CD14-positive monocyte (primary cell): ENCODE measurements around the gene POLL. TPM values are rescaled to one million over a fixed set of nuclear protein-coding genes. Genes with fewer than 3 reads are reported as not detected.

Source experiments
- DNase-seq, 3 donors: peaks; one replicate each; pipeline ENCODE4 v3.0.0-alpha.2; 2011 to 2022
- H2AFZ ChIP-seq: 2 replicates; pipeline ENCODE4 v1.6.0; 2012; ENCODE audit warnings: mild to moderate bottlenecking, low read depth, low read length, inconsistent platforms; ENCODE audit not compliant: insufficient read depth, poor library complexity, severe bottlenecking
- H3K27ac ChIP-seq, 2 donors: 1 replicate in 1 of 2; 2 replicates in 1 of 2; pipeline ENCODE4 v1.5.1; 2012 to 2013; ENCODE audit warnings: low read length in 2 of 2, control low read depth in 1 of 2, inconsistent platforms in 1 of 2, low read depth in 1 of 2, mild to moderate bottlenecking in 1 of 2
- H3K27me3 ChIP-seq, 2 donors: one replicate each; pipeline versions ENCODE4 v1.6.0 to v1.6.1; 2011 to 2013; ENCODE audit warnings: low read length in 2 of 2; ENCODE audit not compliant: control insufficient read depth in 2 of 2, insufficient read depth in 2 of 2
- H3K36me3 ChIP-seq, 2 donors: replicated peaks in 1 of 2; 1 replicate in 1 of 2; 2 replicates in 1 of 2; pipeline versions ENCODE4 v1.5.1 to v1.6.1; 2012 to 2013; ENCODE audit warnings: low read length in 2 of 2, control low read depth in 1 of 2, inconsistent platforms in 1 of 2, mild to moderate bottlenecking in 1 of 2; ENCODE audit not compliant: insufficient read depth in 2 of 2, control insufficient read depth in 1 of 2
- H3K4me1 ChIP-seq, 2 donors: 1 replicate in 1 of 2; 2 replicates in 1 of 2; pipeline versions ENCODE4 v1.5.1 to v1.6.1; 2012 to 2013; ENCODE audit warnings: low read length in 2 of 2, control low read depth in 1 of 2, inconsistent platforms in 1 of 2, mild to moderate bottlenecking in 1 of 2, moderate library complexity in 1 of 2; ENCODE audit not compliant: insufficient read depth in 2 of 2, control insufficient read depth in 1 of 2
- H3K4me2 ChIP-seq: replicated peaks from 2 replicates; pipeline ENCODE3; 2012; ENCODE audit warnings: low read length, moderate library complexity, mild to moderate bottlenecking; ENCODE audit not compliant: poor library complexity, severe bottlenecking; ENCODE audit errors: extremely low read depth
- H3K4me3 ChIP-seq, 3 experiments: fragments of 200-600 bp in 1 of 3; sonication (generic) in 1 of 3; replicated peaks in 1 of 3; 1 replicate in 2 of 3; 2 replicates in 1 of 3; pipeline ENCODE4 v1.5.1; 2011 to 2013; ENCODE audit warnings: low read length in 3 of 3, mild to moderate bottlenecking in 3 of 3, control low read depth in 2 of 3, low read depth in 2 of 3, inconsistent platforms in 1 of 3, moderate library complexity in 1 of 3
- H3K79me2 ChIP-seq: 2 replicates; pipeline ENCODE4 v1.6.0; 2012; ENCODE audit warnings: mild to moderate bottlenecking, control low read depth, inconsistent platforms, low read length, moderate library complexity; ENCODE audit not compliant: insufficient read depth
- H3K9ac ChIP-seq: 2 replicates; pipeline ENCODE4 v1.6.0; 2017; ENCODE audit warnings: low read length, mild to moderate bottlenecking; ENCODE audit not compliant: insufficient read depth, poor library complexity, severe bottlenecking
- H3K9me3 ChIP-seq, 2 donors: replicated peaks in 1 of 2; 1 replicate in 1 of 2; 2 replicates in 1 of 2; pipeline versions ENCODE4 v1.5.1 to v1.6.1; 2012 to 2013; ENCODE audit warnings: low read length in 2 of 2, control low read depth in 1 of 2; ENCODE audit not compliant: control insufficient read depth in 1 of 2, insufficient read depth in 1 of 2
- H4K20me1 ChIP-seq: 2 replicates; pipeline ENCODE4 v1.6.0; 2012; ENCODE audit warnings: mild to moderate bottlenecking, low read length, control low read depth, moderate library complexity; ENCODE audit not compliant: insufficient read depth
- H3K27ac Mint-ChIP-seq, 7 donors: one replicate each; pipeline ENCODE4 v1.8.0; 2020; ENCODE audit warnings: mild to moderate bottlenecking in 7 of 7, mixed read lengths in 7 of 7, moderate library complexity in 6 of 7, inconsistent platforms in 2 of 7
- H3K27me3 Mint-ChIP-seq, 3 donors: one replicate each; pipeline ENCODE4 v1.8.0; 2021 to 2022; ENCODE audit warnings: low read depth in 3 of 3, mild to moderate bottlenecking in 3 of 3, mixed read lengths in 3 of 3, moderate library complexity in 3 of 3, inconsistent platforms in 1 of 3
- H3K36me3 Mint-ChIP-seq, 2 donors: one replicate each; pipeline ENCODE4 v1.8.0; 2020; ENCODE audit warnings: mixed read lengths in 2 of 2, inconsistent platforms in 1 of 2, mild to moderate bottlenecking in 1 of 2
- H3K4me1 Mint-ChIP-seq: one replicate; pipeline ENCODE4 v1.8.0; 2020; ENCODE audit warnings: mild to moderate bottlenecking, mixed read lengths
- H3K4me3 Mint-ChIP-seq, 2 donors: one replicate each; pipeline ENCODE4 v1.8.0; 2020; ENCODE audit warnings: mild to moderate bottlenecking in 2 of 2, mixed read lengths in 2 of 2, moderate library complexity in 1 of 2
- H3K9me3 Mint-ChIP-seq, 7 donors: one replicate each; pipeline ENCODE4 v1.8.0; 2020 to 2022; ENCODE audit warnings: mixed read lengths in 7 of 7, mild to moderate bottlenecking in 6 of 7, moderate library complexity in 6 of 7, inconsistent platforms in 2 of 7
- CTCF ChIP-seq: fragments of 200-600 bp; IDR thresholded peaks from one replicate; pipeline ENCODE4 v1.8.0; 2022; ENCODE audit warnings: antibody characterized with exemption, mild to moderate bottlenecking
- WGBS: methylation state at CpG from one replicate; pipeline ENCODE4 v1.1.5; 2013; ENCODE audit warnings: missing lambda C conversion rate; ENCODE audit not compliant: insufficient coverage; 5-methylcytosine and 5-hydroxymethylcytosine counted together
- intact Hi-C, 2 donors: fragments of 100-400 bp; cut with micrococcal nuclease; formaldehyde crosslinking; loops; one replicate each; pipeline versions ENCODE4 v1.15.0 to v1.15.1; 2023
- polyA plus RNA-seq, 3 donors: library from polyadenylated mRNA; depleted of rRNA in 1 of 3; unstranded in 2 of 3; stranded (reverse) in 1 of 3; fragments of 300-500 nt in 2 of 3; fragments of >200 nt in 1 of 3; fragmentation: Illumina TruSeq in 2 of 3; gene quantifications; 1 replicate in 2 of 3; 2 replicates in 1 of 3; pipeline ENCODE4 v1.2.3, GENCODE V29; 2012 to 2021

Gene POLL
- polyA plus RNA-seq, 3 donors, result 9.9 to 37.0 (median 10.6) TPM

- H2AFZ ChIP-seq, result no peak overlapping the region
- DNase-seq, result no peak
- peaks cover 30 to 48% of the 10 kb centered on the region in 2 donors for H3K36me3 Mint-ChIP-seq
- H3K4me2 ChIP-seq, result no peak overlapping the region
- no peak overlapping the region for H3K4me3 Mint-ChIP-seq
- no peaks in the 10 kb centered on the region for H3K27me3 ChIP-seq
- peaks cover 0 to 7% (median 3%) of the 10 kb centered on the region in 7 donors for H3K9me3 Mint-ChIP-seq
- TF ChIP-seq CTCF, result no peak
- peaks cover 6% of the 10 kb centered on the region for H3K4me1 Mint-ChIP-seq
- H3K27ac Mint-ChIP-seq, result peak overlapping the region in 1 of 7 donors; percentile 30
- intact Hi-C loops, result no loop called here
- H3K36me3 ChIP-seq, result peaks cover 35 to 42% of the 10 kb centered on the region in 2 donors
- H3K27ac ChIP-seq, result no peak overlapping the region
- peaks cover 6 to 7% of the 10 kb centered on the region in 2 donors for H3K4me1 ChIP-seq
- H3K4me3 ChIP-seq, result no peak overlapping the region
- WGBS, result 91% methylated on average over 6 of the region's 7 CpGs
- no peak overlapping the region for H3K9ac ChIP-seq
- H3K27me3 Mint-ChIP-seq, result peaks cover 2 to 3% (median 3%) of the 10 kb centered on the region in 3 donors
- H3K9me3 ChIP-seq, result peaks cover 0 to 8% of the 10 kb centered on the region in 2 donors
- H4K20me1 ChIP-seq, result no peaks in the 10 kb centered on the region
- no peaks in the 10 kb centered on the region for H3K79me2 ChIP-seq
Measured at GRCh38 chr10:101575580-101576210, 12.4 kb downstream of the POLL start.

- H3K27ac ChIP-seq, result no peak overlapping the region
- Mint-ChIP-seq H3K4me1 (peaks cover 8% of the 10 kb centered on the region), H3K27me3 (peaks cover 2 to 3% (median 3%) of the 10 kb centered on the region in 3 donors), H3K4me3 (no peak overlapping the region), H3K27ac (no peak overlapping the region), H3K36me3 (peaks cover 28 to 42% of the 10 kb centered on the region in 2 donors), H3K9me3 (peaks cover 0 to 7% (median 3%) of the 10 kb centered on the region in 7 donors)
- H3K36me3 ChIP-seq, result peaks cover 30 to 36% of the 10 kb centered on the region in 2 donors
- no peak for TF ChIP-seq CTCF
- DNase-seq, result no peak
- WGBS, result 90% methylated on average over 2 of the region's 3 CpGs
- no peak overlapping the region for H2AFZ ChIP-seq
- H4K20me1 ChIP-seq, result no peaks in the 10 kb centered on the region
- no peak overlapping the region for H3K4me3 ChIP-seq
- no peak overlapping the region for H3K4me2 ChIP-seq
- intact Hi-C loops, result no loop called here
- H3K9me3 ChIP-seq, result peaks cover 0 to 8% of the 10 kb centered on the region in 2 donors
- no peak overlapping the region for H3K9ac ChIP-seq
- no peaks in the 10 kb centered on the region for H3K27me3 ChIP-seq
- H3K79me2 ChIP-seq, result no peaks in the 10 kb centered on the region
- peaks cover 9 to 13% of the 10 kb centered on the region in 2 donors for H3K4me1 ChIP-seq
Measured at GRCh38 chr10:101575091-101575490, 13.0 kb downstream of the POLL start.
